HG03378 (cell line): ENCODE results near the gene ANKRD31.
A peak's percentile ranks its signal among the peaks of the same experiment; 100 is the strongest.

Experiments used
- ATAC-seq: cut with Tn5 transposase; IDR thresholded peaks from one replicate; pipeline ENCODE4 v1.9.1; 2021; ENCODE audit warnings: mild to moderate bottlenecking, moderate library complexity; ENCODE audit not compliant: unreplicated experiment

The ANKRD31 gene

GRCh38 chr5:75062925-75063531 is 173.7 kb downstream of the ANKRD31 start:
- ATAC-seq: no peak

GRCh38 chr5:75059912-75060545 is 176.6 kb downstream of the ANKRD31 start:
- ATAC-seq: no peak

GRCh38 chr5:75058986-75059535 is 177.6 kb downstream of the ANKRD31 start:
- no peak for ATAC-seq

GRCh38 chr5:75057561-75057960 is 179.1 kb downstream of the ANKRD31 start:
- no peak for ATAC-seq

- no peak for ATAC-seq
Measured at GRCh38 chr5:75055727-75056144, 180.9 kb downstream of the ANKRD31 start.

- no peak for ATAC-seq
Measured at GRCh38 chr5:75054134-75054930, 182.3 kb downstream of the ANKRD31 start.

- ATAC-seq: no peak
Measured at GRCh38 chr5:75053304-75054133, 183.2 kb downstream of the ANKRD31 start.

GRCh38 chr5:75053054-75053303 is 183.7 kb downstream of the ANKRD31 start:
- ATAC-seq: no peak

GRCh38 chr5:75052192-75053053 is 184.3 kb downstream of the ANKRD31 start, which contains the start of gene GCNT4:
Gene GCNT4 (minus strand): TSS chr5:75052558. CDS start chr5:75030037, 22,521 bp downstream.
- no peak for ATAC-seq

- no peak for ATAC-seq
Measured at GRCh38 chr5:75051217-75051751, 185.4 kb downstream of the ANKRD31 start.

GRCh38 chr5:75050415-75050814 is 186.3 kb downstream of the ANKRD31 start:
- no peak for ATAC-seq

GRCh38 chr5:75049456-75050351 is 187.0 kb downstream of the ANKRD31 start:
- ATAC-seq: no peak

- ATAC-seq: peak; percentile 52
Measured at GRCh38 chr5:75048457-75048953, 188.2 kb downstream of the ANKRD31 start.

GRCh38 chr5:75047356-75047755 is 189.3 kb downstream of the ANKRD31 start:
- no peak for ATAC-seq

- ATAC-seq: no peak
Measured at GRCh38 chr5:75046366-75047142, 190.1 kb downstream of the ANKRD31 start.

GRCh38 chr5:75045071-75045470 is 191.6 kb downstream of the ANKRD31 start:
- no peak for ATAC-seq

GRCh38 chr5:75044406-75044805 is 192.3 kb downstream of the ANKRD31 start:
- no peak for ATAC-seq
